ACC112 (cell line): Measurements from ENCODE around the gene DIAPH2.

Experiments used
- H2AFZ ChIP-seq: fragments of 200-600 bp; sonication (generic); one replicate; pipeline ENCODE4 v1.6.0; 2017; ENCODE audit warnings: antibody characterized with exemption, low read length; ENCODE audit not compliant: unreplicated experiment
- H3K27ac ChIP-seq: fragments of 200-600 bp; sonication (generic); 2 replicates; pipeline ENCODE4 v1.5.1; 2014; ENCODE audit warnings: low read depth, mild to moderate bottlenecking, antibody characterized with exemption, low read length, moderate library complexity
- H3K27me3 ChIP-seq: fragments of 200-600 bp; sonication (generic); 2 replicates; pipeline ENCODE4 v1.6.1; 2014; ENCODE audit warnings: mild to moderate bottlenecking, antibody characterized with exemption, low read length, moderate library complexity, mixed read lengths; ENCODE audit not compliant: insufficient read depth
- H3K36me3 ChIP-seq: fragments of 200-600 bp; sonication (generic); 2 replicates; pipeline ENCODE4 v1.6.1; 2016; ENCODE audit warnings: mild to moderate bottlenecking, antibody characterized with exemption, low read length, moderate library complexity, mixed read lengths; ENCODE audit not compliant: insufficient read depth
- H3K4me1 ChIP-seq: fragments of 200-600 bp; sonication (generic); one replicate; pipeline ENCODE4 v1.6.1; 2016; ENCODE audit warnings: low read length, mixed read lengths; ENCODE audit not compliant: insufficient read depth, unreplicated experiment, control insufficient read depth
- H3K4me3 ChIP-seq: fragments of 200-600 bp; sonication (generic); 2 replicates; pipeline ENCODE4 v1.5.1; 2014; ENCODE audit warnings: mild to moderate bottlenecking, low read depth, low read length
- H3K79me2 ChIP-seq: fragments of 200-600 bp; sonication (generic); one replicate; pipeline ENCODE4 v1.6.0; 2016; ENCODE audit warnings: low read length; ENCODE audit not compliant: control insufficient read depth, unreplicated experiment, insufficient read depth

The DIAPH2 gene

GRCh38 chrX:97027384-97027922, 342.8 kb downstream of the DIAPH2 start:
- Histone ChIP-seq H2AFZ (no peak overlapping the region), H3K4me3 (no peak overlapping the region), H3K27ac (no peak overlapping the region), H3K79me2 (no peaks in the 10 kb centered on the region), H3K4me1 (no peaks in the 10 kb centered on the region), H3K27me3 (no peaks in the 10 kb centered on the region), H3K36me3 (no peaks in the 10 kb centered on the region)

GRCh38 chrX:97030463-97030862, 345.8 kb downstream of the DIAPH2 start:
- Histone ChIP-seq H2AFZ (no peak overlapping the region), H3K4me1 (no peaks in the 10 kb centered on the region), H3K27me3 (no peaks in the 10 kb centered on the region), H3K36me3 (no peaks in the 10 kb centered on the region), H3K27ac (no peak overlapping the region), H3K79me2 (no peaks in the 10 kb centered on the region), H3K4me3 (no peak overlapping the region)

GRCh38 chrX:97030947-97031346, 346.3 kb downstream of the DIAPH2 start:
- no peaks in the 10 kb centered on the region for H3K27me3 ChIP-seq
- H3K4me3 ChIP-seq = no peak overlapping the region
- no peak overlapping the region for H2AFZ ChIP-seq
- no peaks in the 10 kb centered on the region for H3K79me2 ChIP-seq
- H3K36me3 ChIP-seq = no peaks in the 10 kb centered on the region
- no peak overlapping the region for H3K27ac ChIP-seq
- H3K4me1 ChIP-seq = no peaks in the 10 kb centered on the region

GRCh38 chrX:97039363-97040029, 354.9 kb downstream of the DIAPH2 start:
- Histone ChIP-seq H2AFZ (no peak overlapping the region), H3K4me1 (no peaks in the 10 kb centered on the region), H3K27ac (no peak overlapping the region), H3K79me2 (no peaks in the 10 kb centered on the region), H3K36me3 (no peaks in the 10 kb centered on the region), H3K27me3 (no peaks in the 10 kb centered on the region), H3K4me3 (no peak overlapping the region)

GRCh38 chrX:97045470-97045869, 360.8 kb downstream of the DIAPH2 start:
- H3K4me3 ChIP-seq = no peak overlapping the region
- no peaks in the 10 kb centered on the region for H3K36me3 ChIP-seq
- H3K27me3 ChIP-seq = no peaks in the 10 kb centered on the region
- H3K27ac ChIP-seq = no peak overlapping the region
- no peaks in the 10 kb centered on the region for H3K4me1 ChIP-seq
- H3K79me2 ChIP-seq = no peaks in the 10 kb centered on the region
- no peak overlapping the region for H2AFZ ChIP-seq

- H3K36me3 ChIP-seq = no peaks in the 10 kb centered on the region
- H3K27me3 ChIP-seq = no peaks in the 10 kb centered on the region
- H2AFZ ChIP-seq = no peak overlapping the region
- H3K4me3 ChIP-seq = no peak overlapping the region
- no peaks in the 10 kb centered on the region for H3K4me1 ChIP-seq
- H3K27ac ChIP-seq = no peak overlapping the region
- no peaks in the 10 kb centered on the region for H3K79me2 ChIP-seq
These were observed 362.2 kb downstream of the DIAPH2 start for GRCh38 chrX:97046867-97047266.

GRCh38 chrX:97050392-97050791, 365.8 kb downstream of the DIAPH2 start:
- Histone ChIP-seq H3K4me3 (no peak overlapping the region), H2AFZ (no peak overlapping the region), H3K36me3 (no peaks in the 10 kb centered on the region), H3K27ac (no peak overlapping the region), H3K79me2 (no peaks in the 10 kb centered on the region), H3K4me1 (no peaks in the 10 kb centered on the region), H3K27me3 (no peaks in the 10 kb centered on the region)

- Histone ChIP-seq H3K4me3 (no peak overlapping the region), H3K79me2 (no peaks in the 10 kb centered on the region), H3K36me3 (no peaks in the 10 kb centered on the region), H3K27ac (no peak overlapping the region), H3K4me1 (no peaks in the 10 kb centered on the region), H3K27me3 (no peaks in the 10 kb centered on the region), H2AFZ (no peak overlapping the region)
These were observed 372.8 kb downstream of the DIAPH2 start for GRCh38 chrX:97057349-97057909.

- no peak overlapping the region for H2AFZ ChIP-seq
- H3K27me3 ChIP-seq = no peaks in the 10 kb centered on the region
- H3K36me3 ChIP-seq = no peaks in the 10 kb centered on the region
- H3K27ac ChIP-seq = no peak overlapping the region
- no peaks in the 10 kb centered on the region for H3K4me1 ChIP-seq
- no peak overlapping the region for H3K4me3 ChIP-seq
- no peaks in the 10 kb centered on the region for H3K79me2 ChIP-seq
These were observed 375.4 kb downstream of the DIAPH2 start for GRCh38 chrX:97060020-97060419.

- Histone ChIP-seq H3K27me3 (no peaks in the 10 kb centered on the region), H3K27ac (no peak overlapping the region), H2AFZ (no peak overlapping the region), H3K36me3 (no peaks in the 10 kb centered on the region), H3K4me1 (no peaks in the 10 kb centered on the region), H3K4me3 (no peak overlapping the region), H3K79me2 (no peaks in the 10 kb centered on the region)
These were observed 380.4 kb downstream of the DIAPH2 start for GRCh38 chrX:97065066-97065465.

- Histone ChIP-seq H3K4me3 (no peak overlapping the region), H3K4me1 (no peaks in the 10 kb centered on the region), H3K27ac (no peak overlapping the region), H3K79me2 (no peaks in the 10 kb centered on the region), H3K36me3 (no peaks in the 10 kb centered on the region), H3K27me3 (no peaks in the 10 kb centered on the region), H2AFZ (no peak overlapping the region)
These were observed 381.3 kb downstream of the DIAPH2 start for GRCh38 chrX:97065973-97066372.
